Epithelial cell of prostate (primary cell): ENCODE data around the gene LGR5.

Experiments
- DNase-seq: peaks from one replicate; pipeline ENCODE4 v3.0.0-alpha.2; 2011; ENCODE audit warnings: low read depth, low spot score
- H3K27ac ChIP-seq: fragments of 450-650 bp; 2 replicates; pipeline ENCODE4 v1.5.1; 2017; ENCODE audit warnings: mild to moderate bottlenecking

The LGR5 gene

DNA sequence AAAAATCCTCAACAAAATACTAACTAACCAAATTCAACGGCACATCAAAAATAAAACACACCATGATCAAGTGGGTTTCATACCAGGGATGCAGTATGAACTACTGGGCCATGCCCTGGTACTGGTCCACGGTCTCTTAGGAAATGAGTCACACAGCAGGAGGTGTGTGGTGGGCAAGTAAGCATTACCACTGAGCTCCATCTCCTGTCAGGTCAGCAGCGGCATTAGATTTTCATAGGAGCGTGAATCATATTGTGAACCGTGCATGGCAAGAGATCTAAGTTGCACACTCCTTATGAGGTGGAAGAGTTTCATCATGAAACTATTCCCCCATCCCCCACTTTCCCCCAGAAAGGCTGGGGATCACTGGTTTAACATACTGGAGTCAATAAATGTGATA, 6.7 kb upstream of the LGR5 start:
- H3K27ac ChIP-seq = no peak overlapping the region
- DNase-seq = no peak

DNA sequence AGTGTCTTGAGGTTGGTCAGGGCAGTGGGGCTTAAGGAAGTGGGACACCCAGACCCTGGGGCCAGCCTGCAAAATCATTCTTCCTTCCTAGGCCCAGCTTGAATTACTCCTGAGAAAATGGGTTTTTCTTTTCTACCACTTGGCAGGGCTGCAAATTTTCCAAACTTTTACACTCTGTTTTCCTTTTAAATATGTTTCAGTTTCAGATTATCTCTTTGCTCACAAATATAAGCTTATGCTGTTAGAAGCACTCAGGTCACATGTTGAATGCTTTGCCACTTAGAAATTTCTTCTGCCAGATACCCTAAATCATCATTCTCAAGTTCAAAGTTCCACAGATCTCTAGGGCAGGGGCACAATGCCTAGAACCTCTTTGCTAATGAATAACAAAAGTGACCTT, 2.9 kb upstream of the LGR5 start:
- H3K27ac ChIP-seq = no peak overlapping the region
- no peak for DNase-seq

DNA sequence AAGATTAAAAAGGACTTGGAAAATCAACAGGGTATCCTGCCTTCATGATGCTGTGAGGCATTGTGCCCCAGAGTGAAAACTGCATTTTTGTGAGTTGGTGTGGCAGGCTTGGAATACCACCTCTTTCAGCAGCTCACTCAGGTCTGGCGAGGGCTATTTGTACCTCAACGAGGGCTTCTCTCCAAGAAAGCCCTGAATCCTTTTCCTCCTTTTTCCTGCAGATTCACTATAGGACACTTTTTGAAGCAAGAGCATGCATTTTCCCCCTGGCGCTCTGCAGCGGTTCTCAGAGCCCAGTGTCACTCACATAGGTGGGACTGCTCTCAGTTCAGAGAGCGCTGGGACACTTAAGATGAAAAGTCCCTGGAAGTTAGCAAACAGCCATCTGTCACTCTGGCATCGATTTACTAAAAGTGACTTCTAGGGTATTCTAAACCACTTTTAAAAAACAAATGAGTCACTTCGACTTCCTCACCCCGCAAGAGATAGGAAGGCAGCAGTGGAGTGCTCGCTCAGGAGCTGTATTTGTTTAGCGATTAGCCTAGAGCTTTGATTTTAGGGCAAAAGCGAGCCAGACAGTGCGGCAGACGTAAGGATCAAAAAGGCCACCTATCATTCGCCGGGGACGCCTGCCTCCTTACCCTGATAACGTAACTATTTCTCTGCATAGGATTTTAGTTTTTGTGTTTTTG, 782 bp upstream of the LGR5 start:
- DNase-seq = no peak
- no peak overlapping the region for H3K27ac ChIP-seq

DNA sequence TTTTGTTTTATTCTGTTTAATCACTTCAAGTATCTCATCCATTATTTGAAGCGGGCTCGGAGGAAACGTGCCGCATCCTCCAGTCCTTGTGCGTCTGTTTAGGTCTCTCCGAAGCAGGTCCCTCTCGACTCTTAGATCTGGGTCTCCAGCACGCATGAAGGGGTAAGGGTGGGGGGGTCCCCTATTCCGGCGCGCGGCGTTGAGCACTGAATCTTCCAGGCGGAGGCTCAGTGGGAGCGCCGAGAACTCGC, 311 bp upstream of the LGR5 start:
- DNase-seq = no peak
- H3K27ac ChIP-seq = no peak overlapping the region

DNA sequence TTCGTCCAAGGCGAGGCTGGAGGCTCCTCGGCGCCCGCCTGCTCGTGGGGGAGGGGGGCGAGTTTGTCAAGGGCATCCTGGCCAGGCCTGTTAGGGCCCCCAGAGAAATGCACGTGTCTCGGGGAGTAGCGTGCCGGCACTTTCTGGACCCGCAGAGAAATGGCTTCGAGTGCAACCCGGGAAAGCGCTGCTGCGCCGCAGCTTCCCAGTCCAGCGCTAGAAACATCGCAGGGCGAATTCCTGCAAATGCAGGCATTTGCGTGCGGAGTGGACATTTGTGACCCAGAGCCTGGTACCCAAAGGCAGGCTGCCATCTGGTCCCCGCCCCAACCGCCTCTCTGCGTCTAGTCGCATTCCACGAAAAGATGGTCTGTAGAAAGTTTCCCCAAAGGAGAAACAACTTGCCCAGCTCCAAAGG, 756 bp downstream of the LGR5 start:
- DNase-seq = no peak
- H3K27ac ChIP-seq = no peak overlapping the region

DNA sequence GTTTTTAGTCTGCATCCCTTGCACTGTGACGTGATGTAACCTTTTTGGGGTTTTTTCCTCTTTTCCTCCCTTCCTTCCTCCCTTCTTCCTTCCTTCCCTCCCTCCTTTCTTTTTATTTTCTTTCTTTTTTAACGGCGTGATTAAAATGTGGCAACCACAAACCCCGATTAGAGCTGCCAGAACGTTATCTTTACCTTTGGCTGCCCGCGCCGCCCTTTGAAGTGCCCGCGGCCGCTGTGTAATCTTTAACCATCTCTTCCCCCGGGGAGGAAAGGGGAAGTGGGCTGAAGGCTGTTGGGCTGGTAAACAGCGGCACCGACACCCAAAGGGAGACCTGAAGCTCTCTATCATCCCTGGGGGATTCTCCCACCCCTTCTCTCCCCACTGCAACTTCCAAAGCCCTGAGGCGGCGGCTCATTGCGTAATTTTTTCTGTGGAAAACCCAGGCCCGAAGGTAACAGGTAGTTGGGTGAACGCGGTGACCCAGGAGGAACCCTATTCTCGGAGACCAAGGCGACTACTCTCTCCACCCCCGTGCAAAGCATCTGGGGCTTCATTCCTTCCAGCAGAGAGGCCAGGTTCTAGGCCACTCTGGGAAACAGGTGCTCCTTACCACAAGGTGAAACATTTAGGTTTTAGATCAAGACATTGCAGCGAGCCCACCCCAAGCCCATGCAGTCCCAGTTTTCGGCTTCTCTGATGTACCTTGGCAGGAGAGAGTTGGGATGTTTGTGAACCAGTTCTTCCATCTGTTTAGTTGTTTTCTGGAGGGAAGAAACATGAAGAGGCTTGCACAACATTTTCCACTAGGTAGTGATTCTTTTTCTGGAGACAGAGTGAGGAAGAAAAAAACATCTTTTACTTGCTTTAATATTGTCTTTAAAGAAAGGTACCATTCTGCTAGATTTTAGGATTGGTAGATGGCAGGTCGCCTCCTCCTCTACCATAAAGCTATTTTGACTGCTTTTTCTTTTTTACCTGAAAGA, 1.5 kb downstream of the LGR5 start:
- DNase-seq = no peak
- H3K27ac ChIP-seq = no peak overlapping the region

DNA sequence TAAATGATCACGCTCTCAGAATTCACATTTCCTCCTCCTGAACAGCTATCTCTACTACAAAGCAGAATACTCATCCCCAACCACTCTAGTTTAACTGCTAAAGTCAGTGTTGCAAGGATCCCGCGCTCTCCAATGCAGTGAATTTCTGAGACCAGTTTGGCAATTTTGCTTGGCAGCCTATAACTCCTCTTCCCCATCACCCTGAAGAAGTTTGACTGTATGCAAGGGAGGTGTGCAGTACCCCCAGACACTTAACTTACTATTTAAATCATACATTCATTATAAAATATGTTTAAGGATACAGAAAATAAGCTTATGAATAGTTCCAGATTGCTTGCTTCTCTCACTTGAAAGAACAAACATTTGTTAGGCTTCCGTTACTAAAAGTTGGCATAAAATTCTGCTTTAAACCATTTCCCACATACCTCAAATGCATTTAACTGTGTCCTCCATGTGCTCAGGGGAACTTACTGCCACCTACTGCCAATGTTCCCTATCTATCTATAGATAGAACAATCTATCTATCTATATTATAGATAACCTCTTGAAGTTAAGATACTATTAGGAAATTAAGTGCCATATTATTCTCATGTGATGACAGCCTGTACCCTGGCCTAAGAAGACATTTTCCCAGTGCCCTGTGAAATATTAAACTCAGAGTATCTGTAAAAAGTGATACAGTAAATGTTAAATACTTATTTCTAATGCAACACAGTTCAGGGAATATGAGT, 2.4 kb downstream of the LGR5 start:
- no peak overlapping the region for H3K27ac ChIP-seq

DNA sequence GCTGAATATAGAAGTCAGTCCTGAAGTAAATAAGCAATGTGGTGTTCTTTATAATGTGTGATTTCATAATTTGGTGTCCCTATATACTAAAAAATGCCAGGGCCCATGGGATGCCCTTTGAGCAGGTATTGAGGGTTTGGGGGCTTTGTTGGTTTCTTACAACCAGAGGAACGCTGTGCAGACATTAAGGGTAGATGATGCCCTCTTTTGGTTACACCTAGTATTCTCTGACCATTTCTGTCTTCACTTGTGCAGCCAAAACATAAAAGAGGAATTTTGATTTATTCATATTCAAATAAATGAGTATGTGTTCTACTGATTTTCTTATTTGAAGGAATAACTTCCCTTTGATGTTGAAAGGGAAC, 3.0 kb downstream of the LGR5 start:
- H3K27ac ChIP-seq = no peak overlapping the region
- DNase-seq = no peak

More for the DNA sequence above, 2.4 kb downstream of the LGR5 start:
- no peak for DNase-seq

DNA sequence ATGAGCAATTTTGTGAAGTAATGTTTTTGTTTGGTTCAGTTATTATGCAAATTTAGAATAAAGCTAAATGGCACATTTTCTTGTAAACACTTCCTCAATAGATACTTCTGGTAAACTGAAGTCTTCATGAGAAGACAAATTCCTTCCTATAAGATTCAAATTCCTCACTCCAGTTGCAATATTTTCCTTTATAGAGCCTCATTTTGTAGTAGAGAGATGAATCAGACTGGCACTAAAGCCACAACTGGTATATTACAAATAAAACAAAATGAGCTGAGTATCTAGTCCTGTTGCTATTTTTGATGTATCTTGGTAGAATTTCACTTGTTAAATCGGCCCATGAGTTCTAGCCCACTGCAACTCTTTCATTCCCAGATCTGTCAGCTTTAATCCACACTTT, 5.5 kb downstream of the LGR5 start:
- no peak for DNase-seq
- H3K27ac ChIP-seq = no peak overlapping the region

DNA sequence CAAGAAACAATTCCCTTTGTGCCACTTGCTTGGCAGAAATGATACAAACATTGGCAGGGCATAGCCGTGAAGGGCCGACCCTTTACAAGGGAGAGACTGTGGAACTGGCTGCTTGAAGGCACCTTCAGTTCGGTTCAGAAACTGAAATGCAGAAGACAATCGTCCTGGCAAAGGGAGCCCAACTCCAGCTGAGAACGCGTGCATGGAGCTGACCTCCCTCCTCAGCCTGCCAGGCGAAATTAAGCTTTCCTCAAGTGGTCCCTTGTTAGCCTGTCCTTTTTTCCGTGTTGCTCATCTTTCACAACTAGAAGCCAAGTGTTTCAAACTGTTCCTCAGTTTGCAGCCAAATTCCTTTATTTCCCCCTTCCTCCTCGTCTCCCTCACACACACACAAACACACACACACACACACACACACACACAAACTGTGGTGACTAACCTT, 8.1 kb downstream of the LGR5 start:
- DNase-seq = no peak
- H3K27ac ChIP-seq = no peak overlapping the region

DNA sequence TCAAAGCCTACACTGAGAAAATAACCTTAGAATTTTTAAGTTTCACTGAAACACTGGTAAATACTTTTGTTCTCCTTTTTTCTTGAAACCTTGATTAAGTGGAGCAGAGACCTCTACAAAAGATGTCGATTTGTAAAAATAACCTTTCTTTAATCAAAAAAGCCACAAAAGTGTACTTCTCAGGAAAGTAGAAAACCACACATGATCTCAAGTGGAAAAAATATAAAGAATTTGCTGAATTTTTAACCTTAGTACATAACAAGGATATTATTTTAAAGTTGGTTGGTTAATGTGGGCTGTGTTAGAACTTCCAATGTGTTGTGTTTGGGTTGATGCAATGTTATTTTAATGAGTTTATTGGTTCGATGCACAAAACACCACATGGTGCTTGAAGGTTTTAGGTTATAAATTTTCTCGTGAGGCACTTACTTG, 8.6 kb downstream of the LGR5 start:
- DNase-seq = no peak
- no peak overlapping the region for H3K27ac ChIP-seq

DNA sequence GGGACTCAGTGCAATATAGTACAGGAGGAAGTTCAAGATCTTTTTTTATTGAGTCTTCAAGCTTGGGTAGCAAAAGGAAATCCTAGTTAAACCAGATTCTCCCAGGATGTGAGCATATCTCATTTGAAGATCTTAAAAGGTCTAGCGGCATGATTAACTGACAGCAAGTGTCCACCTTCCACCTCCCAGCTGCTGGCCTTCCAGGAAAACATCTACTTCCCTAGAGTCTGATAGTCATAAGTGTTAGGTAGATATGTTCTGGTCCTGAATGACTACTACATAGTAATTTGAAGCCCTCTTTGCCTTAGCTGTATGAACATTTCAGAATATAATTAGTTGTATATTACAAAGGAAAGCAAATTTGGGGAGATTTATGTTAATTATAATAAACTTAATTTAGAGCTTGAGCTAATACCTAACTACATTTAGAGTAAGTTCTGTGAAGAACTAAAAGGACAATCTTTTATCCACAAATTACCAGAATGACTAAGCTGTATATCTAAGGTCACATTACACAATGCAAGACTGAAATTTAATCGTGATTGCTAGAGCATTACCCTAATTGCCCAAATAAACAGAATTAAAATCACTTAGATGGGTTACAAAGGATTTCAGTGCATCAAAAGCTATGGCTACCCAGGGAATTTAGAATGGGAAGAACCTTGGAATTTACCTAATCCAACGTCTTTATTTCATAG, 9.9 kb downstream of the LGR5 start:
- DNase-seq = no peak
- H3K27ac ChIP-seq = no peak overlapping the region

DNA sequence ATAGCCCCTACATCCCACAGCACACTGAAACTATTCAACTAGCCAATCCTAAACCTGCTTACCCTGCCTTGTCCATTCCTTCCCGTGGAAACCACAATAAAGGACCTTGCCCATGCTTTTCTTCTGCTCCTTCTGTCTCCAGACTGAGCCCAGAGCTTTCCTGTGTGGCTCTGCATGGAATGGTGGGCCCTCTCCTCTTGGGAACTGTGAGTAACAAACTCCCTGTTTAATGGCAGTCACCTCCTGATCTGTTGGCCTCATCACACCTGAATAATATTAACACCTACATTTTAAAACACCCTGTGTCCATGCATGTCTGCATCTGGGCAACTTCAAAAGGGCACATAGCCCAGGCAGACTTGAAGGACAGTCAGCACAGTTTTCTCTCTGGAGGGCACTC, 12.4 kb downstream of the LGR5 start:
- no peak for DNase-seq
- no peak overlapping the region for H3K27ac ChIP-seq

DNA sequence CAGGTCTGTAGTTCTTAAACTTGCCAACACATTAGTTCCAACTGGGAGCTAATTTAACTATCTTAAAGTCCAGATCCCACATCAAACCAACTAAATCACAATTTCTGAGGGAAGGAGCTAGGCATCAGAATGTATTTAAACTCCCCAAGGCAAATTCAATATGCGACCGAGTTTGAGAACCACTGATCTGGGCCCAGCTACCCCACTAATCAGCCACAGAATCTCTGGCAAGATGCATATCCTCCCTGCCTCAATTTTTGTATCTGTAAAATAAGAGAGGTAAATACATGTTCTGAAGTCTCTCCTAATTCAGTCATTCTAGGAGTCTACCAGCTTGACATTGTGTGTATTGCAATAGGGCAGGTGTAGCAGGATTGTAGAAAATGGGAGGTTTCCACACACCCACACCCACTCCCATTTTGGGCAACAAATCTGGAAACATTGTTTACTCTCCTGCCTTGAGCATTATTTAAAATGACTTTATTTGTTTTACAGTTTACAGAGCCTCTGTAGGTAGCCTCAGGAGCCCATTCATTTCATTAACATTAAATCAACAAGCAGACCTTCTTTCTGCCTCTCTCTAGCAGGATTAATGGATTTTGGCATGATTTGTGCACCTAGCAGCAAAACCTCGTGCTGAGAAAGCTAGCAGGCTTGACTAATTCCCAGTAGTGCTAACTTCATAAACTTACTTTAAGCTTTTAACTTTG, 15.6 kb downstream of the LGR5 start:
- H3K27ac ChIP-seq = no peak overlapping the region
- no peak for DNase-seq

DNA sequence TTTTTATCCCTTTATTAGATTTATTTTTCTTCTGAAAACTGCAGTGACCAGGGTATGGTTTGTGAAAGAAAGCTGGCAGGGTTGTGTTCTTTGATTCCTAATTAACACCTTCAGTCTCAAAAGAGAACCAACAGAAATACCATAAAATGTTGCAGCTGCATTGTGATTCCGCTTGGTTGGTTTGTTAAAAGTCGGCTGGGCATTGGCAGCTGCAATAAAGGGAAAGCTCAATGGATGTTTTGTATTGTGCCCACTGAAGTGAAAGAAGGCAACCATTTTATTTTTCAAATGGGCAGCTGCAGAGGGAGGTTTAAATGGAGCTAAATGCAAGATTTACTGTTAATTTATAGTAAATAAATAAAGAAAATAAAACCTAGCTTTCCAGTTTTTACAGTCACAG, 16.7 kb downstream of the LGR5 start:
- no peak overlapping the region for H3K27ac ChIP-seq
- DNase-seq = no peak

DNA sequence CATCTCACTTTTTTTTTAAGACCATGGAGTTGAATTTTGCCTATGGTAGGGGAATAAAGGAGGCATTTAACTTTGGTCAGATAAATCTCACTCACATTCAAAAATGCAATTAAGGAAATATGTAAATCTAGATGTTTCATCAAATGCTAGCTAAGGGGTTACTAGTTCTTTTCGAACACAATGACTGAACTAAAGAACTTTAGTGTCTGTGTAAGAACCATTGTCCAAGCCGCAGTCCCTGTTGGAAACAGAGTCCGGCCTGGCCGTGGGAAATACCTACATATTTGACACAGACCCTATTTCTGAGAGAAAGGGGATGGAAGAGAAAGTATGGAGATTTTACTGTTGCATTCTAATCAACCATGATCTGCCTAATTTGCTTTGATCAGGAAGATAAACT, 17.4 kb downstream of the LGR5 start:
- no peak for DNase-seq
- H3K27ac ChIP-seq = no peak overlapping the region

DNA sequence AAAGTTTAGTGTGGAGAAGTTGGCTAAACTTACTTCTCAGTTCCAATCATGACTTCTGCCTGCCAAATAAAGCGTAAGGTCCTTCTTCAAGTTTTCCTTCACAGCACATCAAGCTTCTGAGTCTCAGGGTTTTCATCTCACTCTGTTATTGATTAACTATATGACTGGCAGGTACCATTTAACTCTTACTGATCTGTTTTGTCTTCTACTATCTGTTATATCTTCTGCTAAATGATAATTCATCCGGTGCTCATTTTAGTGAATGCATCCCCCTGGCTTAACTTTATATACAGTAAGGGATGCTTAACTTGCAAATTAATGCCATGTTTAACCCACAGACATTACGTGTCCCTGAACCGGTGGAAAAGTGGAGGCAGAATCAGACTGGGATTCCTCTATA, 20.7 kb downstream of the LGR5 start:
- no peak overlapping the region for H3K27ac ChIP-seq
- no peak for DNase-seq

DNA sequence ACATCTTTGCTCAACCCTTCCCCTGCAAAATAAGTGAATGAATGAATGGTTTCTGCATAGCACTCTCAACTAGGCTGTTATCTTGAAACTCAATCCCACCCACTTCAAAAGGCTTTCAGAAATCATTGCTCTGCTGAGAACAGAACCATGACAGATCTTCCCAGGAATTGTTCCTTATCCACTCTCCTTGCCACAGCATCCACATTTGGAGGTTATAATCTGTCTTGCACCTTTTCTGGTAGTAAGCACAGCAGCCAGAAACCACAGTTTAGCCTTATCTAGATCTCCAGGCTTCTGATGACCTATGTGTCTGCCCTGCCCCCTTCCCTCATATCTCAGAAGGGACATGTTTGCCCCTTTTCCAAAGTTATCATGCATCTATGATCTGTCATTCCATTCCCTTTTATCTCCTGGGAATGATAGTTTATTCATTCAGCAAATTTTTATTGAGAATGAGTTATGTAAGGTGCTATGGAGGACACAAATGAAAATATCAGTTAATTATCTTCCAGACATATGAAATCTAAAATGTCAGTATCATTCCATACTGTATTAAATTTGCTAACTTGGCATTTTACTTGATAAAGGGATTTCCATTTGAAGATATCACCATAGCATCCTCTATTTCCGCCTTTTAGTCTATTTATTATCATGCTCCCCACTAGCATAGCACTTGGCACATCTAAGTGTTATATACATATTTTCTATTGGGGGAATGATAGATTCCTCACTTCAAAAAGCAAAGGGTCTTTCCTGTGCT, 21.4 kb downstream of the LGR5 start:
- no peak overlapping the region for H3K27ac ChIP-seq
- no peak for DNase-seq

DNA sequence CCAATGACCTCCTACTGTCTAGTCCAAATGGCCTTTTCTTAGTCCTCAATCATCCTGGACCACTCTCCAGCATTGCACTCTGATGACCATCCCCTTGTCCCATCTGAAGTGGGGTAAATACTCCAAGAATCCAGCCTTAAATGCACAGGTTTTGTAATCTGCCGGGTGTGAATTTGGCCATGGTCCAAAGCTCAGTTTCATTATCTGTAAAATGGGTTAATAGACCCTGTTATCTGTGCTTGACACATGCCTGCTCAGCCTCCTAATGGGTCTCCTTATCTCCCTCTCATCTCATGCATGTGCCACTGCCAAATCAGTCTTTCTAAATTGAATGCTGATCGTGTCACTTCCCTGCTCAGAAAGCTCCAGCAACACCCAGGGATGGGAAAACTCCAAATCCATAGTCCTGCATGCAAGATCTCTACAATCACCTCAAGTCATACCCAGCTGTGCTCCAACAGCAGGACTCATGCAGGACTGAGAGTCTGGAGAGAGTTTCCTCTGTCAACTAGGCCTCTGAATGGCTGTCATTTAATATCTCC, 22.3 kb downstream of the LGR5 start:
- DNase-seq = no peak
- no peak overlapping the region for H3K27ac ChIP-seq
